ENCODE results near the gene SSH2.
"Not testable (repeated sequence)": the region's sequence is repeated elsewhere in the genome, so short reads cannot be mapped to it uniquely, and the experiment has no call there.

The SSH2 gene

GRCh38 chr17:29911641-29912177, 18.3 kb downstream of the SSH2 start:
- DNase-seq (ENCODE audit: low spot score), result no peak
- no peak for TF ChIP-seq CTCF (IDR thresholded peaks at IDR 0.05)
- Histone ChIP-seq H3K4me3 (no peak overlapping the region), H3K27ac (no peak overlapping the region)

GRCh38 chr17:29909236-29910003, 20.6 kb downstream of the SSH2 start:
- no peak for DNase-seq (ENCODE audit: low spot score)
- no peak for TF ChIP-seq CTCF (IDR thresholded peaks at IDR 0.05)
- no peak overlapping the region for H3K4me3 ChIP-seq
- no peak overlapping the region for H3K27ac ChIP-seq

- H3K4me3 ChIP-seq, result no peak overlapping the region
- no peak for TF ChIP-seq CTCF (IDR thresholded peaks at IDR 0.05)
- DNase-seq (ENCODE audit: low spot score), result no peak
- H3K27ac ChIP-seq, result no peak overlapping the region
Measured at GRCh38 chr17:29906969-29907368, 23.1 kb downstream of the SSH2 start.

GRCh38 chr17:29905879-29906167, 24.2 kb downstream of the SSH2 start:
- DNase-seq (ENCODE audit: low spot score), result no peak
- TF ChIP-seq CTCF (IDR thresholded peaks at IDR 0.05), result no peak

GRCh38 chr17:29905086-29905878, 24.7 kb downstream of the SSH2 start:
- H3K27ac ChIP-seq, result no peak overlapping the region
- DNase-seq (ENCODE audit: low spot score), result no peak
- TF ChIP-seq CTCF (IDR thresholded peaks at IDR 0.05), result no peak
- no peak overlapping the region for H3K4me3 ChIP-seq

More at GRCh38 chr17:29905879-29906167, 24.2 kb downstream of the SSH2 start:
- no peak overlapping the region for H3K27ac ChIP-seq
- H3K4me3 ChIP-seq, result no peak overlapping the region

GRCh38 chr17:29903471-29903870, 26.6 kb downstream of the SSH2 start:
- no peak for TF ChIP-seq CTCF (IDR thresholded peaks at IDR 0.05)
- Histone ChIP-seq H3K4me3 (no peak overlapping the region), H3K27ac (no peak overlapping the region)
- DNase-seq (ENCODE audit: low spot score), result no peak

- not testable (repeated sequence) for H3K27ac ChIP-seq; DNase-seq (ENCODE audit: low spot score); H3K4me3 ChIP-seq
Measured at GRCh38 chr17:29897136-29897535, 32.9 kb downstream of the SSH2 start.

All from coronary artery (tissue), 2 donors.